Adrenal gland (tissue), 19 donors: ENCODE results near the gene RBL1. TPM values are rescaled to one million over a fixed set of nuclear protein-coding genes. Genes with fewer than 3 reads are reported as not detected.

ENCODE experiments used
- DNase-seq, 7 donors: peaks; one replicate each; pipeline ENCODE4 v3.0.0-alpha.2; 2019 to 2020
- H3K27ac ChIP-seq, 5 donors: fragments of 200-600 bp; sonication (generic) in 4 of 5; 1 replicate in 3 of 5; 2 replicates in 2 of 5; pipeline versions ENCODE4 v1.5.1 to v1.8.0; 2016 to 2020; ENCODE audit warnings: mild to moderate bottlenecking in 1 of 5
- H3K27me3 ChIP-seq: fragments of 200-600 bp; 2 replicates; pipeline ENCODE4 v1.8.0; 2021
- H3K36me3 ChIP-seq, 2 donors: fragments of 200-600 bp; replicated peaks in 1 of 2; 1 replicate in 1 of 2; 2 replicates in 1 of 2; pipeline versions ENCODE4 v1.5.1 to v1.8.0; 2018 to 2022
- H3K4me1 ChIP-seq, 2 donors: fragments of 200-600 bp; replicated peaks in 1 of 2; 1 replicate in 1 of 2; 2 replicates in 1 of 2; pipeline versions ENCODE4 v1.5.1 to v1.8.0; 2018 to 2021
- H3K4me3 ChIP-seq, 4 donors: fragments of 200-600 bp; sonication (generic) in 3 of 4; one replicate each; pipeline ENCODE4 v1.5.1; 2016 to 2018
- H3K9me3 ChIP-seq, 3 donors: fragments of 200-600 bp; sonication (generic) in 1 of 3; replicated peaks in 1 of 3; 1 replicate in 2 of 3; 2 replicates in 1 of 3; pipeline versions ENCODE4 v1.5.1 to v1.8.0; 2016 to 2021
- POLR2A ChIP-seq, 2 donors: fragments of 450-650 bp; IDR thresholded peaks; one replicate each; pipeline ENCODE4 v1.6.1; 2017; ENCODE audit warnings: antibody characterized with exemption in 2 of 2, mild to moderate bottlenecking in 2 of 2, moderate library complexity in 1 of 2
- WGBS, 4 donors: extraction: QIAGEN DNeasy Blood & Tissue Kit in 2 of 4; methylation state at CpG; one replicate each; pipeline versions ENCODE4 v1.1.5 to v1.1.7; 2013 to 2017; 5-methylcytosine and 5-hydroxymethylcytosine counted together
- intact Hi-C, 2 donors: fragments of 100-400 bp; cut with DNase I; formaldehyde crosslinking; loops; one replicate each; pipeline versions ENCODE4 v1.14.1 to v1.15.0; 2022 to 2023
- long read RNA-seq, 10 donors: library from polyadenylated mRNA in 3 of 10; unstranded in 2 of 10; stranded (forward) in 1 of 10; transcript quantifications; one replicate each; pipeline ENCODE4 v2.0.0 and lab custom pipeline, GENCODE V29; 2021 to 2026
- polyA plus RNA-seq, 3 donors: library from polyadenylated mRNA; stranded (reverse); fragments of 200-250 nt in 2 of 3; fragments of 350-450 nt in 1 of 3; fragmentation: Illumina TruSeq in 1 of 3; extraction: RNeasy Lipid Tissue Mini Kit (QIAGEN cat#74804) in 1 of 3; gene quantifications; one replicate each; pipeline ENCODE4 v1.2.3, GENCODE V29; 2013 to 2014
- total RNA-seq, 9 donors: library from RNA; depleted of rRNA in 4 of 9; stranded (reverse); fragments of >200 nt in 4 of 9; fragments of 120-200 nt in 1 of 9; fragmentation: NEBNext Ultra II Directional in 1 of 9; extraction: Animal tissue kit (Norgen Biotek cat#: 25700) in 1 of 9; gene quantifications; one replicate each; pipeline versions ENCODE4 v1.1.0 to v1.2.4, GENCODE V29; 2013 to 2023
- TF ChIP-seq, protein P1 (sequence below), 6 experiments: fragments of 450-650 bp in 4 of 6; fragments of 200-600 bp in 2 of 6; sonication (generic) in 1 of 6; IDR thresholded peaks; 1 replicate in 5 of 6; 2 replicates in 1 of 6; pipeline versions ENCODE4 v1.5.1 to v1.8.0; 2016 to 2021; ENCODE audit warnings: antibody characterized with exemption in 6 of 6, mild to moderate bottlenecking in 2 of 6, moderate library complexity in 1 of 6
- donor health status: healthy with polysubstance abuse.
- donor health status: Bipolar disorder and iron deficiency.
- donor health status: DM: yes; HTN: yes; CAD: no.
- donor health status: DM: no; HTN: no; CAD: no.
- donor health status: DM: no; HTN: no; CAD: no.
- donor health status: DM: yes; HTN: yes; CAD: no.

Gene RBL1, protein sequence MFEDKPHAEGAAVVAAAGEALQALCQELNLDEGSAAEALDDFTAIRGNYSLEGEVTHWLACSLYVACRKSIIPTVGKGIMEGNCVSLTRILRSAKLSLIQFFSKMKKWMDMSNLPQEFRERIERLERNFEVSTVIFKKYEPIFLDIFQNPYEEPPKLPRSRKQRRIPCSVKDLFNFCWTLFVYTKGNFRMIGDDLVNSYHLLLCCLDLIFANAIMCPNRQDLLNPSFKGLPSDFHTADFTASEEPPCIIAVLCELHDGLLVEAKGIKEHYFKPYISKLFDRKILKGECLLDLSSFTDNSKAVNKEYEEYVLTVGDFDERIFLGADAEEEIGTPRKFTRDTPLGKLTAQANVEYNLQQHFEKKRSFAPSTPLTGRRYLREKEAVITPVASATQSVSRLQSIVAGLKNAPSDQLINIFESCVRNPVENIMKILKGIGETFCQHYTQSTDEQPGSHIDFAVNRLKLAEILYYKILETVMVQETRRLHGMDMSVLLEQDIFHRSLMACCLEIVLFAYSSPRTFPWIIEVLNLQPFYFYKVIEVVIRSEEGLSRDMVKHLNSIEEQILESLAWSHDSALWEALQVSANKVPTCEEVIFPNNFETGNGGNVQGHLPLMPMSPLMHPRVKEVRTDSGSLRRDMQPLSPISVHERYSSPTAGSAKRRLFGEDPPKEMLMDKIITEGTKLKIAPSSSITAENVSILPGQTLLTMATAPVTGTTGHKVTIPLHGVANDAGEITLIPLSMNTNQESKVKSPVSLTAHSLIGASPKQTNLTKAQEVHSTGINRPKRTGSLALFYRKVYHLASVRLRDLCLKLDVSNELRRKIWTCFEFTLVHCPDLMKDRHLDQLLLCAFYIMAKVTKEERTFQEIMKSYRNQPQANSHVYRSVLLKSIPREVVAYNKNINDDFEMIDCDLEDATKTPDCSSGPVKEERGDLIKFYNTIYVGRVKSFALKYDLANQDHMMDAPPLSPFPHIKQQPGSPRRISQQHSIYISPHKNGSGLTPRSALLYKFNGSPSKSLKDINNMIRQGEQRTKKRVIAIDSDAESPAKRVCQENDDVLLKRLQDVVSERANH
- 10 to 100 TPM in 1 of 9 donors, 1 to 10 TPM in 7, under 1 TPM in 1; 0.91 to 12.6 (median 6.6) TPM for total RNA-seq
- 1 to 10 TPM; 1.1 to 4.6 (median 1.8) TPM for polyA plus RNA-seq
- long read RNA-seq, donor 1: 0 reads
- long read RNA-seq, donor 2: 0 reads
- long read RNA-seq, donor 3: 0 reads
- long read RNA-seq, donor 4: 0 reads
- long read RNA-seq, donor 5, full-length matches to known transcripts: 2 of 3 reads
- long read RNA-seq, donor 5, partial matches to known transcripts: 0 of 3 reads
- long read RNA-seq, donor 5, other reads (novel, unspliced or antisense): 1 of 3 reads
- long read RNA-seq, donor 6, partial matches to known transcripts: 0 of 1 reads
- long read RNA-seq, donor 6, other reads (novel, unspliced or antisense): 1 of 1 reads
- long read RNA-seq, donor 7: 0 reads
- long read RNA-seq, donor 8: 0 reads
- long read RNA-seq, donor 9: 0 reads
- long read RNA-seq, donor 10: 0 reads

DNA sequence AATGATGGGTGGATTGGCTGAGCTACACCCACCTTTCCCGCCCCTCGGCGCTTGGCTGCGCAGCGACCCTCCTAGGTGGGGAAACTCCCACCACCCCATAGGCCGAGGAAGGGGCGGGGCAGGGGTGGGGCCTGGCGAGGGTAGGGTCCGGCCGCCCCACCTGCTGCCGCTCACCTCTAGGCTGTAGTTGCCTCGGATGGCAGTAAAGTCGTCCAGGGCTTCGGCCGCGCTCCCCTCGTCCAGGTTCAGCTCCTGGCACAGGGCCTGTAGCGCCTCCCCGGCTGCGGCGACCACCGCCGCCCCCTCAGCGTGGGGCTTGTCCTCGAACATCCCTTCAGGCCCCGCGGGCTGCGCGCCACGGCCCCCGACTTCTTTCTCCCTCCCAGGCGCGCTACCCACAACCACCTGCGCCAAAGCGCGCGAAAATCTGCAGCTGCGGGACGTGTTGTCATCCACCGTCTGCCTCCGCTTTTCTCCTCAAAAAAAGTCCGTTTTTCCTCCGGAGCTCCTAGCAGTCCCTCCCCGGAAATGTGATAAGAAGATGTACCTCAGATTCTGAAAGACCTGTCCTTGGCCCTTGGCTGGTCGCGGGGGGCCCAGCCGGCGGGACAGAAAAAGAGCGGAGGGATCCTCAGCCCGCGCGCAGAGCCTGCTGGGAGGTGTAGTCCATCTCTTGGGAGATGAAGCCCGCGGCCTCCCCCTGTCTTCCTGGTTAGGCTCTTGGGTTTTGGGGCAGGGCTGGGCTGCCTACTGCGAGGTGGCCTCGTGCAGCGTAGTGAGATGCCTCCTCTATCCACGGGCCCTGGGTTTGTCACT lies at the start of gene RBL1:
RBL1 (minus strand) TSS at position 399 of the 816 bp plus-strand sequence; CDS start at position 330, 69 bp downstream.
- TF ChIP-seq, protein P1, sequence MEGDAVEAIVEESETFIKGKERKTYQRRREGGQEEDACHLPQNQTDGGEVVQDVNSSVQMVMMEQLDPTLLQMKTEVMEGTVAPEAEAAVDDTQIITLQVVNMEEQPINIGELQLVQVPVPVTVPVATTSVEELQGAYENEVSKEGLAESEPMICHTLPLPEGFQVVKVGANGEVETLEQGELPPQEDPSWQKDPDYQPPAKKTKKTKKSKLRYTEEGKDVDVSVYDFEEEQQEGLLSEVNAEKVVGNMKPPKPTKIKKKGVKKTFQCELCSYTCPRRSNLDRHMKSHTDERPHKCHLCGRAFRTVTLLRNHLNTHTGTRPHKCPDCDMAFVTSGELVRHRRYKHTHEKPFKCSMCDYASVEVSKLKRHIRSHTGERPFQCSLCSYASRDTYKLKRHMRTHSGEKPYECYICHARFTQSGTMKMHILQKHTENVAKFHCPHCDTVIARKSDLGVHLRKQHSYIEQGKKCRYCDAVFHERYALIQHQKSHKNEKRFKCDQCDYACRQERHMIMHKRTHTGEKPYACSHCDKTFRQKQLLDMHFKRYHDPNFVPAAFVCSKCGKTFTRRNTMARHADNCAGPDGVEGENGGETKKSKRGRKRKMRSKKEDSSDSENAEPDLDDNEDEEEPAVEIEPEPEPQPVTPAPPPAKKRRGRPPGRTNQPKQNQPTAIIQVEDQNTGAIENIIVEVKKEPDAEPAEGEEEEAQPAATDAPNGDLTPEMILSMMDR (IDR thresholded peaks at IDR 0.05): peak in 4 of 6 experiments; percentile 26 to 56 (median 28)
- TF ChIP-seq POLR2A (IDR thresholded peaks at IDR 0.05): no peak
- peaks cover 0 to 16% of the 10 kb centered on the region in 2 donors for H3K4me1 ChIP-seq
- 0 to 3% (median 0%) methylated on average over 10 to 58 of the region's 58 CpGs for WGBS, 4 donors
- intact Hi-C loops: no loop called here
- H3K36me3 ChIP-seq: no peaks in the 10 kb centered on the region
- H3K4me3 ChIP-seq: peak within 1 kb of the TSS; percentile 20 to 96 (median 62)
- no peaks in the 10 kb centered on the region for H3K27me3 ChIP-seq
- H3K27ac ChIP-seq: peak within 1 kb of the TSS in 2 of 5 donors; percentile 58 to 70
- peak; percentile 68 to 84 (median 77) for DNase-seq
- no peaks in the 10 kb centered on the region for H3K9me3 ChIP-seq

DNA sequence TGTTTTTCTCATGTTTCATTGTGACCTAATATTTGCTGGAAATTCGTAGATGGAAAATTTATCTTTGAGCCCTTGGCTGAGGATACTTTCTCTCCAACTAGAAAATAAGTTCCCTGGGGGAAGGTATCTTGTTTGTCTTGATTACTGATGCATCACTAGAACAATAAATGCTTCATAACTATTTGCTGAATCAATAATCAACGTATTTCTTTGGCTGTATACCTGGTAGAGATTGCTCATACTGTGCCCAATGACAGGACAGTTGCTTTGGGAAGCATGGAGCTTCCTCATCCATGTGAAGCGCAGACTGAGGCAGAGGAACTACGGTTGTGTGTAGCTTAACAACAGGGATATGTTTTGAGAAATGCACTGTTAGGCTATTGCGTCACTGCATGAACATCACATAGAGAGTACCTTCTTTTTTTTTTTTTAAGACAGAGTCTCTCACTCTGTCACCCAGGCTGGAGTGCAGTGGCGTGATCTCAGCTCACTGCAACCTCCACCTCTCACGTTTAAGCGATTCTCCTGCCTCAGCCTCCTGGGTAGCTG lies 49.1 kb upstream of the RBL1 start:
- DNase-seq: no peak
- WGBS, 4 donors: 89 to 93% (median 93%) methylated on average over 8 of the region's 8 CpGs
- Histone ChIP-seq H3K4me1 (no peaks in the 10 kb centered on the region), H3K27ac (no peak overlapping the region), H3K4me3 (no peak overlapping the region), H3K9me3 (no peaks in the 10 kb centered on the region), H3K27me3 (no peaks in the 10 kb centered on the region), H3K36me3 (no peaks in the 10 kb centered on the region)
- TF ChIP-seq, protein P1 (IDR thresholded peaks at IDR 0.05): no peak
- TF ChIP-seq POLR2A (IDR thresholded peaks at IDR 0.05): no peak
- intact Hi-C loops: no loop called here

DNA sequence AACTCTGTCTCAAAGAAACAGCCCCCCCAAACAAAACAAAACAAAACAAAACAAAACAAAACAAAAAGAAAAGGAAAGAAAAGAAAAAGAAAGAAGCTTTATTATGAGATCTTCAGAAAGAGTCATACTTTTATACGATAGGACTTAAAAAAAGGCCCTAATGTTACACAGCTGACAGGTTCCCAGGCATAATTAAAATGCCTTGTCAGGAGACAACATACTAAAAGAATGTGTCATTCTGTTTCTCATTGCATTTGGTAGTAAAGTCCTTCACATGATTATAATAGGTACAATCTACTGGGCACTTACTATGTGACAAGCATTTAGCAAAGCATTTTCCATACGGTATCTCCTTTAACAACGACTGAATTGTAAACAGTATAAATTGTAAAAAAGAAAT lies 46.9 kb upstream of the RBL1 start:
- WGBS, 4 donors: 91 to 96% (median 94%) methylated on average over 3 of the region's 3 CpGs
- TF ChIP-seq POLR2A (IDR thresholded peaks at IDR 0.05): no peak
- TF ChIP-seq, protein P1 (IDR thresholded peaks at IDR 0.05): no peak
- no peak overlapping the region for H3K27ac ChIP-seq

More for the DNA sequence above, 46.9 kb upstream of the RBL1 start:
- Histone ChIP-seq H3K36me3 (no peaks in the 10 kb centered on the region), H3K4me1 (no peaks in the 10 kb centered on the region), H3K4me3 (no peak overlapping the region), H3K9me3 (no peaks in the 10 kb centered on the region), H3K27me3 (no peaks in the 10 kb centered on the region)
- intact Hi-C loops: no loop called here
- no peak for DNase-seq
